ENCODE measurements around the gene ZNF829.

Gene ZNF829

DNA sequence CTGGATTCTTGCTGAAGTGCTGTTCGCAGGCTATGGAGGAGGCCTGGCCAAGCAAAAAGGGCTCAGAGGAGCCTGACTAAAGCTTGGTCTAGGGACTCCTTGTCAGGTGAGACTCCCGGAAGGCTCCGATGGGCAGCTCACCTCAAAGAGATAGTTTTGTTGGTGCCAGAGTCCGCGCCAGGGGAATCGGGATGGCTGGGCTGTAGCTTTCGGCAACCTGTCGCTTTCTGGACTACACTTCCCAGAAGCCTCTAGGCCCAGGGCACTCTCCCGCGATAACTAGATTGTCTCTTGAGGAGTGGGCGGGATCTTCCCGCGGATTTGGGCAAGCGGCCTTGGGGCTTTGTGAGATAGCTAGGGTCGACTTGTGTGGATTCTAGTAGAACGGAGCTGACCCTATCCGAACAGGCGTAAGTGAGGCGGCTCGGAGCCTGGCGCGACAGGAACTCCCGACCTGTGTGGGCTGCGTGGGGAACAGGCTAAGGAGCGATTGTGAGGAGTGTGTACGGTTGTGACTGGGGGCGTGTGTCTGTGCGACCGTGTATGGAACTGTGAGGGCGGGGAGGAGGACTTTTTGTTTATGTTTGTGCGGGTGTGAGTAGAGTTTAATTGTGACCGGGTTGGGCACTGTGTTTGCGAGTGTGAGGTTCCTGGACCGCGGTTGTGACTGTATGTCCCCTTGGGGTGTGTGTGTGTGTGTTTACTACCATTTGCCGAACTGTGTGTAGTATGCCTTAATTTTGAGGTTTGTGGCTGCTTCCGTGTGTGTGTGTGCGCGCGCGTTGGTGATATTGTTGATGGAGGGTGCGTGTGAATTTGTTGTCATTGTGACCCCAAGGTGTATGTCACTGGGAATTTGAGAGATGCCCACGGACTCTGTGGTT lies 65.3 kb downstream of the ZNF829 start, which contains the start of gene ZNF345:
Gene ZNF345, plus strand, starts transcription at position 318 of the 884 bp plus-strand sequence. CDS start 25,955 bp downstream, outside the sequence.
- no peak within 1 kb of the TSS for H3K27ac Mint-ChIP-seq
- peak; percentile 93 for ATAC-seq
- no peak within 1 kb of the TSS for H3K4me3 Mint-ChIP-seq
- H3K36me3 Mint-ChIP-seq: peaks cover 35% of the 10 kb centered on the region
- peaks cover 7% of the 10 kb centered on the region for H3K4me1 Mint-ChIP-seq
- peaks cover 6% of the 10 kb centered on the region for H3K9me3 Mint-ChIP-seq
- H3K27me3 Mint-ChIP-seq: no peaks in the 10 kb centered on the region

DNA sequence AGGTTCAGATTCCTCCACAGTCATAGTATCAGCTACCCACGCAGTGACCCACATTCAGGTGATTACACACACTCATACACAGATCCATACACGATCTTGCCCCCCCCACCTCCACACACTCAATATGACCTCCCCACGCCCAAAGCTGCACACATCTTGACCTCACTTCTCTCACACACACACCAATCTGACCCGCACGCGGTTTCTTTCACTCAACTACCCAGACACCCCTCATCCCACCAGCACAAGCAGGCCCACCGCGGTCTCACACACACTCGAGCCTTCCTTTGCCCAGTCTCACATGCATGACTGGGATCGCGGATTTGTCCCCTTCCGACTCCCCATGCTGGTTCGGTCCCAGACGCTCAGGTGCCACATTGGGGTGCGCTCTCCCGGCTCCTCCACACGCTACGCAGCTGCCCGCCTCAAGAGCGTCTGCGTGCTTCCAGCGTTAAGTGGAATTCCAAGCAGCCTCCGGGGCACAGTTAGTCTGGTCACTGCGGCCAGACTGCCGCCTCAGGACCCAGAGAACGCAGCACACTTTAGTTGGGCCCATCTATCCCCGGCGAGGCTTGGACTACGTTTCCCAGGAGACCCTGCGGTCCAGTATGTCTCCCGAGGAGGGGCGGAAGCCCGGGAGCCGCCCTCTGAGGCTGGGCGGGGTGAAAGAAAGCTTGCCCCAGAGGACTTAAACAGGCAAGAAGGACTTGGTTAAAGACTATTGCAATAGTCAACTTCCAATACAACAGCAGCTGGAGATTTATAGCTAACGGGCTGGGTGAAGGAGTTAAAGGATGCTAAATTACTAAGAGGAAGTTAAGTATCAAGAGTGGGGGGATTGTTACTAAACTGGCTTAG lies 66.2 kb downstream of the ZNF829 start:
- peaks cover 3% of the 10 kb centered on the region for H3K9me3 Mint-ChIP-seq
- H3K27me3 Mint-ChIP-seq: no peaks in the 10 kb centered on the region
- no peak overlapping the region for H3K27ac Mint-ChIP-seq
- no peak overlapping the region for H3K4me3 Mint-ChIP-seq
- peaks cover 7% of the 10 kb centered on the region for H3K4me1 Mint-ChIP-seq
- H3K36me3 Mint-ChIP-seq: peaks cover 36% of the 10 kb centered on the region
- ATAC-seq: peak; percentile 97

DNA sequence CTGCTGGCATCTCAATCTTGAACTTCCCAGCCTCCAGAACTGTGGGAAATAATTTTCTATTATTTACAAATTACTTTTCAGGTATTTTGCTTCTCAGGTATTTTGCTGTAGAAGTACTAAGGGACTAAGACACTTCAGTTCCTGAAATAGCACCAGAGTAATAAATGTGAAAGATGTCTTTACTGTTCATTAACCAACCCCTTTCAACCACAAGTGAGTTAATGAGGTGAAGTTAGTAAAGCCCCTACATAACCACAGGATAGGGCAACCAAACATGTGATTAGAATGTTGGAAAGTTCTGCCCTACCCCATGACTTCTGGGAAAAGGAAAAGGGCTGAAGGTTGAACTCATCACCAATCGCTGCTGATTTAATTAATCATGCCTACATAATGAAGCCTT lies 68.1 kb downstream of the ZNF829 start:
- ATAC-seq: no peak
- Mint-ChIP-seq H3K27ac (no peak overlapping the region), H3K9me3 (peaks cover 3% of the 10 kb centered on the region), H3K36me3 (peaks cover 30% of the 10 kb centered on the region), H3K27me3 (no peaks in the 10 kb centered on the region), H3K4me3 (peak overlapping the region; percentile 75), H3K4me1 (peaks cover 7% of the 10 kb centered on the region)

DNA sequence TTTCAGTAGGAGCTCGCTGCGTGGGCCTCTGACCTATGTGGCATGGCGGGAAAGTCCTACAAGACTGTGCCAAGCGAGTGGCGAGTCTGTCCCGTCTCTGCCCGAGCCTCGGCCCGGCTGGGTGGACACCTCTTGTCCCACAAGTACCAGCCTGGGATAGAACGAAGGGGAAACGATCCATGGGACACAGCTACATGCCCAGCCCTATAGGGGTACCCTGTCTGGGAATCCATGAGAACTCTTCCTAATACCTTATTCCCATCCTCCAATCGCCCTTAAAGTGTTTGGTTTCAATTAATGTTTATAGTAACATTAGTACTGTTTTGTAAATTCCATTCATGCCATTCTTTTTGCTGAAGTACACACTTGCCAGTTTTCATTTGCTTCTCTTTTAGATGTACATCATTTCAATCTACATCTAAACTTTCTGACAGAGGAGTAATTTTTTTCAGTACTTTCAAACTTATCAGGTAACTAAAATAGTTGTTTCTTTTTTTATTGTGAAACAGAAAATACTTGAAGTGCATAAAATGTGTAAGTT lies 77.2 kb downstream of the ZNF829 start:
- ATAC-seq: no peak
- Mint-ChIP-seq H3K9me3 (peaks cover 10% of the 10 kb centered on the region), H3K4me1 (no peaks in the 10 kb centered on the region), H3K27me3 (no peaks in the 10 kb centered on the region), H3K4me3 (no peak overlapping the region), H3K27ac (no peak overlapping the region), H3K36me3 (peaks cover 48% of the 10 kb centered on the region)
